Gastrocnemius medialis (tissue), 4 donors: ENCODE measurements around the gene SPATA31E1. TPM values are rescaled to one million over a fixed set of nuclear protein-coding genes. Genes with fewer than 3 reads are reported as not detected.

Experiments used
- ATAC-seq, 2 donors: fragments of 150-250 bp; one replicate each; pipeline ENCODE4 v1.9.1; 2016
- DNase-seq, 2 donors: peaks; one replicate each; pipeline ENCODE4 v3.0.0-alpha.2; 2019
- H3K27ac ChIP-seq, 4 donors: fragments of 200-600 bp; sonication (generic); 1 replicate in 1 of 4; 2 replicates in 3 of 4; pipeline ENCODE4 v1.5.1; 2016 to 2018; ENCODE audit warnings: mild to moderate bottlenecking in 2 of 4, moderate library complexity in 1 of 4
- H3K27me3 ChIP-seq, 3 donors: fragments of 200-600 bp; sonication (generic) in 2 of 3; 1 replicate in 1 of 3; 2 replicates in 2 of 3; pipeline versions ENCODE4 v1.5.1 to v1.6.0; 2016 to 2019; ENCODE audit warnings: mild to moderate bottlenecking in 1 of 3, moderate library complexity in 1 of 3
- H3K36me3 ChIP-seq, 2 donors: fragments of 200-600 bp; sonication (generic) in 1 of 2; one replicate each; pipeline ENCODE4 v1.5.1; 2017 to 2018
- H3K4me1 ChIP-seq, 2 donors: fragments of 200-600 bp; sonication (generic) in 1 of 2; one replicate each; pipeline ENCODE4 v1.5.1; 2016 to 2017; ENCODE audit warnings: mild to moderate bottlenecking in 2 of 2
- H3K4me3 ChIP-seq, 4 donors: fragments of 200-600 bp; sonication (generic) in 3 of 4; 1 replicate in 1 of 4; 2 replicates in 3 of 4; pipeline ENCODE4 v1.5.1; 2016 to 2019; ENCODE audit warnings: mild to moderate bottlenecking in 2 of 4
- H3K9me3 ChIP-seq, 3 donors: fragments of 200-600 bp; sonication (generic) in 2 of 3; 1 replicate in 1 of 3; 2 replicates in 2 of 3; pipeline ENCODE4 v1.5.1; 2016 to 2019
- POLR2A ChIP-seq, 2 donors: fragments of 450-650 bp; IDR thresholded peaks; one replicate each; pipeline ENCODE4 v1.6.1; 2017; ENCODE audit warnings: antibody characterized with exemption in 2 of 2, mild to moderate bottlenecking in 2 of 2, moderate library complexity in 2 of 2
- in situ Hi-C, 4 donors: fragments of 200-750 bp; cut with MboI; loops; one replicate each; pipeline versions ENCODE4 v1.15.0 to v1.8.0; 2017; ENCODE audit warnings: low sequenced_read_pairs in 4 of 4
- intact Hi-C: fragments of 100-400 bp; cut with DNase I; formaldehyde crosslinking; loops from one replicate; pipeline ENCODE4 v1.15.1; 2023; ENCODE audit warnings: low total_unique reads
- total RNA-seq, 4 donors: library from RNA; depleted of rRNA; stranded (reverse); fragments of >200 nt; gene quantifications; one replicate each; pipeline versions ENCODE4 v1.1.0 to v1.2.3, GENCODE V29; 2016
- TF ChIP-seq, protein P1 (sequence below), 5 experiments: fragments of 450-650 bp in 3 of 5; fragments of 200-600 bp in 2 of 5; sonication (generic) in 2 of 5; IDR thresholded peaks in 4 of 5; conservative IDR thresholded peaks in 1 of 5; 1 replicate in 4 of 5; 2 replicates in 1 of 5; pipeline ENCODE4 v1.5.1; 2016 to 2019; ENCODE audit warnings: antibody characterized with exemption in 5 of 5, mild to moderate bottlenecking in 3 of 5, moderate library complexity in 3 of 5

The SPATA31E1 gene
- total RNA-seq, 4 donors from 2014 or later: not detected

DNA sequence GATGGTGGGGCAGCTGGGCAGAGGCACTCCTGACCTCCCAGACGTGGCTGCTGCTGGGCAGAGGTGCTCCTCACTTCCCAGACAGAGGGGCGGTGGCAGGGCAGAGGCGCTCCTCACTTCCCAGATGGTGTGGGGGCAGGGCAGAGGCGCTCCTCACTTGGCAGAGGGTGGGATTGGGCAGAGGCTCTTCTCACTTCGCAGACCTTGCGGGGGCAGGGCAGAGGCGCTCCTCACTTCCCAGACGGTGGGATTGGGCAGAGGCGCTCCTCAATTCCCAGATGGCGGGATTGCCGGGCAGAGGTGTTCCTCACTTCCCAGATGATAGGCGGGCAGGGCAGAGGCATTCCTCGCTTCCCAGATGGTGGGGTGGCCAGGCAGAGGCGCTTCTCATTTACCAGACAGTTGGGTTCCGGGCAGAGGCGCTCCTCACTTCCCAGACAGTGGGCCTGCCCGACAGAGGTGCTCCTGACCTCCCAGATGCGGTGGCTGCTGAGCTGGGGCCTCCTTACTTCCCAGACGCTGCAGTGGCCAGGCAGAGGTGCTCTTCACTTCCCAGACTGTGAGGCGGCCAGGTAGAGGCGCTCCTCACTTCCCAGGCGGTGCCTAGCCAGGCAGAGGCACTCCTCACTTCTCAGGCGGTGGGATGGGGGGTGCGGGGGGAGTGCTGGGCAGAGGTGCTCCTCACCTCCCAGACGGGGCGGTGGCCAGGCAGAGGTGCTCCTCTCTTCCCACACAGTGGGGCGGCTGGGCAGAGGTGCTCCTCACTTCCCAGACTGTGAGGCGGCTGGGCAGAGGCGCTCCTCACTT is 25.3 kb upstream of the SPATA31E1 start:
- Histone ChIP-seq H3K4me3 (no peak overlapping the region), H3K9me3 (no peaks in the 10 kb centered on the region), H3K27ac (no peak overlapping the region), H3K36me3 (no peaks in the 10 kb centered on the region), H3K27me3 (no peaks in the 10 kb centered on the region), H3K4me1 (no peaks in the 10 kb centered on the region)
- DNase-seq (no peak), ATAC-seq (no peak)
- in situ Hi-C loops: no loop called here
- TF ChIP-seq POLR2A (IDR thresholded peaks at IDR 0.05): no peak
- TF ChIP-seq, protein P1, sequence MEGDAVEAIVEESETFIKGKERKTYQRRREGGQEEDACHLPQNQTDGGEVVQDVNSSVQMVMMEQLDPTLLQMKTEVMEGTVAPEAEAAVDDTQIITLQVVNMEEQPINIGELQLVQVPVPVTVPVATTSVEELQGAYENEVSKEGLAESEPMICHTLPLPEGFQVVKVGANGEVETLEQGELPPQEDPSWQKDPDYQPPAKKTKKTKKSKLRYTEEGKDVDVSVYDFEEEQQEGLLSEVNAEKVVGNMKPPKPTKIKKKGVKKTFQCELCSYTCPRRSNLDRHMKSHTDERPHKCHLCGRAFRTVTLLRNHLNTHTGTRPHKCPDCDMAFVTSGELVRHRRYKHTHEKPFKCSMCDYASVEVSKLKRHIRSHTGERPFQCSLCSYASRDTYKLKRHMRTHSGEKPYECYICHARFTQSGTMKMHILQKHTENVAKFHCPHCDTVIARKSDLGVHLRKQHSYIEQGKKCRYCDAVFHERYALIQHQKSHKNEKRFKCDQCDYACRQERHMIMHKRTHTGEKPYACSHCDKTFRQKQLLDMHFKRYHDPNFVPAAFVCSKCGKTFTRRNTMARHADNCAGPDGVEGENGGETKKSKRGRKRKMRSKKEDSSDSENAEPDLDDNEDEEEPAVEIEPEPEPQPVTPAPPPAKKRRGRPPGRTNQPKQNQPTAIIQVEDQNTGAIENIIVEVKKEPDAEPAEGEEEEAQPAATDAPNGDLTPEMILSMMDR (IDR thresholded peaks at IDR 0.05 in 4 of 5, conservative IDR thresholded peaks at IDR 0.05 in 1 of 5): no peak
- intact Hi-C loops: no loop called here

DNA sequence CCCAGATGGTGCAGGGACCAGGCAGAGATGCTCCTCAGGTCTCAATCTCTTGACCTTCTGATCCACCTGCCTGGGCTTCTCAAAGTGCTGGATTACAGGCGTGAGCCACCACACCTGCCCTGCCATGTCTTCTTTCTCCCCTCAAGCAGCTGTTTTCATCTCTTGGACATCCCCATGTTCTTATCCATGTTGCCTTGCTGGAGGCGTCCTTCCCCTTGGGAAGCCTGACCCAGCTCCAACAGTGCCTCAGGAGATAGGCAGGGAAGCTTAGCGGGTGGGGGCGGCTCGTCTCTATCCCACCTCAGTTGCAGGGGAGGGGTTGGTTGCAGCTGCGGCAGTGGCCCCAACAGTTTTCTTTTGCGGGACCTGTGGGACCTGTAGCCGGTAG is 24.7 kb upstream of the SPATA31E1 start:
- Histone ChIP-seq H3K27ac (no peak overlapping the region), H3K9me3 (no peaks in the 10 kb centered on the region), H3K36me3 (no peaks in the 10 kb centered on the region), H3K4me3 (no peak overlapping the region), H3K27me3 (no peaks in the 10 kb centered on the region), H3K4me1 (no peaks in the 10 kb centered on the region)
- intact Hi-C loops: no loop called here
- DNase-seq: no peak
- TF ChIP-seq, protein P1 (IDR thresholded peaks at IDR 0.05 in 4 of 5, conservative IDR thresholded peaks at IDR 0.05 in 1 of 5): no peak
- TF ChIP-seq POLR2A (IDR thresholded peaks at IDR 0.05): no peak
- ATAC-seq: no peak
- in situ Hi-C loops: no loop called here

DNA sequence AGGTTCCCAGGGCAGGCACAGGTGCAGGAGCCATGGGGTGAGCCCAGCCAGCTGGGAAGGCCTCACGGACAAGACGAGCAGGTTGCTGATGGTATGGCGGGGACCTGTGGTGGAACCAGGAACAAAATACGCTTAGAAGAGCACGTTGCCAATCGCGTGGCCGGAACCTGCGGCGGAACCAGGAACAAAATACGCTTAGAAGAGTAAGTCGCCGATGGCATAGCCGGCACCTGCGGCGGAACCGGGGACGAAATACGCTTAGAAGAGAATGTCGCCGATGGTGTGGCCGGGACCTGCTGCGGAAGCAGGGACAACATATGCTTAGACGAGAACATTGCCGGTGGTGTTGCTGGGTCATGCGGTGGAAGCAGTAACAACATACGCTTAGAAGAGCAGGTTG is 23.5 kb upstream of the SPATA31E1 start:
- intact Hi-C loops (no loop called here), in situ Hi-C loops (no loop called here)
- no peaks in the 10 kb centered on the region for H3K9me3 ChIP-seq
- ATAC-seq (no peak), DNase-seq (no peak)
- H3K4me3 ChIP-seq: no peak overlapping the region
- H3K27ac ChIP-seq: no peak overlapping the region
- no peaks in the 10 kb centered on the region for H3K4me1 ChIP-seq
- TF ChIP-seq, protein P1 (IDR thresholded peaks at IDR 0.05 in 4 of 5, conservative IDR thresholded peaks at IDR 0.05 in 1 of 5): no peak
- TF ChIP-seq POLR2A (IDR thresholded peaks at IDR 0.05): no peak
- H3K36me3 ChIP-seq: no peaks in the 10 kb centered on the region
- no peaks in the 10 kb centered on the region for H3K27me3 ChIP-seq

DNA sequence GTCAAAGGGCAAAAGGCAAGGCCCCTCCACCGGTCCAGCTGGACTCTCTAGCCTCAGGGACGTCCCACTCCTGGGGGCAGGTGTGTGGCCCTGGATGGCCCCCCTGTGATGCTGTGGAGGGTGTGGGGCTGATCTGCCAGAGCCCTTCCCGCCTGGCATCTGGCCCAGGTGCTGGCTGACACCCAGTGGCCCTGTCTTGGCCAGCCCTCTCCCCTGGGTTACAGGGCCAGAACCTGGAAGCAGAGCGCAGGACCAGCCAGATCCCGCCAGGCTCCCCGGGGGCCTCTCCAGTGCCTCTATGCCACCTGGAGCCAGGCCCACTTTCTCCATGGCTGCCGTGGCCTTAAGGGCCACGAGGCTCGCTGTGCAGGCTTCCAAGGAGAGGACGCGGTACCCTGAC is 22.9 kb upstream of the SPATA31E1 start:
- H3K27me3 ChIP-seq: no peaks in the 10 kb centered on the region
- no peaks in the 10 kb centered on the region for H3K4me1 ChIP-seq
- intact Hi-C loops (no loop called here), in situ Hi-C loops (no loop called here)
- no peak for ATAC-seq
- no peak overlapping the region for H3K27ac ChIP-seq
- DNase-seq: no peak
- H3K4me3 ChIP-seq: no peak overlapping the region
- H3K36me3 ChIP-seq: no peaks in the 10 kb centered on the region
- H3K9me3 ChIP-seq: no peaks in the 10 kb centered on the region
- no peak for TF ChIP-seq POLR2A (IDR thresholded peaks at IDR 0.05)
- TF ChIP-seq, protein P1 (IDR thresholded peaks at IDR 0.05 in 4 of 5, conservative IDR thresholded peaks at IDR 0.05 in 1 of 5): no peak

DNA sequence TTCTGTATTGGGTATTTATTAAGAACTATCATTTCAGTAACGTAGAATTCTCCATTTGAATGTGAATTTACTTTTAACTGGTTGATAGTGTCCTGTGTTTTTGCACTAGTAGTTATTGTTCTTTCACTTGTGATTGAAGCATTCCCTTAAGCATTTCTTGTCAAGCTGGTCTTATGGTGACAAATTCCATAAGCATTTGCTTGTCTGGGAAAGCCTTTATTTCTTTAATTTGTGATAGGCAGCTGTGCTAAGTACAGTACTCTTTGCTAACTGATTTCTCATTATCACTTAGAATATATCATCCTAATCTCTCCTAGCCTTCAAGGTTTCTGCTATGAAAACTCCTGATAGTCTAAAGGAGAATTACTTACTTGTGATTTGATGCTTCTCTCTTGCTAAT is 21.3 kb upstream of the SPATA31E1 start:
- H3K9me3 ChIP-seq: no peaks in the 10 kb centered on the region
- H3K36me3 ChIP-seq: no peaks in the 10 kb centered on the region
- no peak overlapping the region for H3K27ac ChIP-seq
- no peaks in the 10 kb centered on the region for H3K27me3 ChIP-seq
- TF ChIP-seq POLR2A (IDR thresholded peaks at IDR 0.05): no peak
- TF ChIP-seq, protein P1 (IDR thresholded peaks at IDR 0.05 in 4 of 5, conservative IDR thresholded peaks at IDR 0.05 in 1 of 5): no peak
- H3K4me3 ChIP-seq: no peak overlapping the region
- no peaks in the 10 kb centered on the region for H3K4me1 ChIP-seq
- DNase-seq (no peak), ATAC-seq (no peak)
- intact Hi-C loops: no loop called here
- in situ Hi-C loops: no loop called here
